Memory B cell (primary cell): ENCODE measurements around the gene FLYWCH1.
"Not testable (repeated sequence)": the region's sequence is repeated elsewhere in the genome, so short reads cannot be mapped to it uniquely, and the experiment has no call there.

Experiments
- ATAC-seq: fragments of 150-1000 bp; cut with Tn5 transposase; 2 replicates; pipeline ENCODE4 v1.10.0; 2021; ENCODE audit warnings: low read depth, mild to moderate bottlenecking, moderate library complexity
- DNase-seq, 2 donors: peaks; one replicate each; pipeline ENCODE4 v3.0.0; 2022; ENCODE audit warnings: low spot score in 2 of 2
- H3K27ac Mint-ChIP-seq: one replicate; pipeline ENCODE4 v1.8.0; 2022; ENCODE audit warnings: mild to moderate bottlenecking, moderate library complexity, mixed read lengths
- H3K27me3 Mint-ChIP-seq: one replicate; pipeline ENCODE4 v1.8.0; 2022; ENCODE audit warnings: mixed read lengths
- H3K36me3 Mint-ChIP-seq: one replicate; pipeline ENCODE4 v1.8.0; 2022; ENCODE audit warnings: mild to moderate bottlenecking, mixed read lengths
- H3K4me1 Mint-ChIP-seq: one replicate; pipeline ENCODE4 v1.8.0; 2022; ENCODE audit warnings: mixed read lengths
- H3K4me3 Mint-ChIP-seq: one replicate; pipeline ENCODE4 v1.8.0; 2022; ENCODE audit warnings: mild to moderate bottlenecking, moderate library complexity, mixed read lengths
- H3K9me3 Mint-ChIP-seq: one replicate; pipeline ENCODE4 v1.8.0; 2022; ENCODE audit warnings: mixed read lengths

FLYWCH1 gene

GRCh38 chr16:2905988-2906387 lies 5.7 kb upstream of the FLYWCH1 start:
- no peaks in the 10 kb centered on the region for H3K36me3 Mint-ChIP-seq
- peak overlapping the region; percentile 73 for H3K4me3 Mint-ChIP-seq
- DNase-seq (no peak), ATAC-seq (no peak)
- H3K4me1 Mint-ChIP-seq = peaks cover 18% of the 10 kb centered on the region
- H3K9me3 Mint-ChIP-seq = no peaks in the 10 kb centered on the region
- H3K27ac Mint-ChIP-seq = peak overlapping the region; percentile 86
- H3K27me3 Mint-ChIP-seq = no peaks in the 10 kb centered on the region

- H3K4me1 Mint-ChIP-seq = peaks cover 18% of the 10 kb centered on the region
- H3K9me3 Mint-ChIP-seq, H3K27me3 Mint-ChIP-seq, H3K36me3 Mint-ChIP-seq, H3K4me3 Mint-ChIP-seq, ATAC-seq: not testable (repeated sequence)
- peak overlapping the region; percentile 86 for H3K27ac Mint-ChIP-seq
- peak in 1 of 2 donors; percentile 46 for DNase-seq
Measured at GRCh38 chr16:2907084-2907753, 4.5 kb upstream of the FLYWCH1 start.

- no peak overlapping the region for H3K27ac Mint-ChIP-seq
- no peaks in the 10 kb centered on the region for H3K27me3 Mint-ChIP-seq
- DNase-seq (no peak), ATAC-seq (no peak)
- H3K36me3 Mint-ChIP-seq = peaks cover 4% of the 10 kb centered on the region
- peaks cover 20% of the 10 kb centered on the region for H3K4me1 Mint-ChIP-seq
- H3K4me3 Mint-ChIP-seq = no peak overlapping the region
- H3K9me3 Mint-ChIP-seq = no peaks in the 10 kb centered on the region
Measured at GRCh38 chr16:2910441-2910969, 1.2 kb upstream of the FLYWCH1 start.

GRCh38 chr16:2912330-2913199 lies 834 bp downstream of the FLYWCH1 start:
- no peaks in the 10 kb centered on the region for H3K9me3 Mint-ChIP-seq
- no peak for DNase-seq
- peak overlapping the region; percentile 75 for H3K27ac Mint-ChIP-seq
- H3K4me3 Mint-ChIP-seq = peak overlapping the region; percentile 86
- peak; percentile 11 for ATAC-seq
- H3K36me3 Mint-ChIP-seq = peaks cover 5% of the 10 kb centered on the region
- peaks cover 9% of the 10 kb centered on the region for H3K4me1 Mint-ChIP-seq
- H3K27me3 Mint-ChIP-seq = no peaks in the 10 kb centered on the region

GRCh38 chr16:2913603-2914002 lies 1.9 kb downstream of the FLYWCH1 start:
- H3K4me3 Mint-ChIP-seq = peak overlapping the region; percentile 86
- DNase-seq (no peak), ATAC-seq (no peak)
- H3K27ac Mint-ChIP-seq = no peak overlapping the region
- H3K4me1 Mint-ChIP-seq = peaks cover 9% of the 10 kb centered on the region
- no peaks in the 10 kb centered on the region for H3K9me3 Mint-ChIP-seq
- H3K27me3 Mint-ChIP-seq = no peaks in the 10 kb centered on the region
- H3K36me3 Mint-ChIP-seq = peaks cover 5% of the 10 kb centered on the region

- Mint-ChIP-seq H3K27me3 (no peaks in the 10 kb centered on the region), H3K9me3 (no peaks in the 10 kb centered on the region), H3K4me3 (no peak overlapping the region), H3K4me1 (peaks cover 9% of the 10 kb centered on the region), H3K27ac (no peak overlapping the region), H3K36me3 (peaks cover 8% of the 10 kb centered on the region)
- DNase-seq (no peak), ATAC-seq (no peak)
Measured at GRCh38 chr16:2914233-2914632, 2.5 kb downstream of the FLYWCH1 start.

- ATAC-seq = no peak
- no peak overlapping the region for H3K27ac Mint-ChIP-seq
- no peaks in the 10 kb centered on the region for H3K27me3 Mint-ChIP-seq
- H3K9me3 Mint-ChIP-seq = no peaks in the 10 kb centered on the region
- H3K36me3 Mint-ChIP-seq = peaks cover 9% of the 10 kb centered on the region
- H3K4me3 Mint-ChIP-seq = no peak overlapping the region
- H3K4me1 Mint-ChIP-seq = peaks cover 13% of the 10 kb centered on the region
- DNase-seq = no peak
Measured at GRCh38 chr16:2915196-2915929, 3.6 kb downstream of the FLYWCH1 start.

GRCh38 chr16:2919511-2920255 lies 8.0 kb downstream of the FLYWCH1 start:
- Mint-ChIP-seq H3K9me3 (no peaks in the 10 kb centered on the region), H3K27ac (peak overlapping the region; percentile 38), H3K27me3 (no peaks in the 10 kb centered on the region), H3K4me3 (no peak overlapping the region), H3K4me1 (peaks cover 4% of the 10 kb centered on the region), H3K36me3 (peaks cover 11% of the 10 kb centered on the region)
- DNase-seq = peak; percentile 57 to 62
- ATAC-seq = peak; percentile 60

- H3K9me3 Mint-ChIP-seq = no peaks in the 10 kb centered on the region
- H3K27ac Mint-ChIP-seq = no peak overlapping the region
- DNase-seq (no peak), ATAC-seq (no peak)
- peaks cover 8% of the 10 kb centered on the region for H3K36me3 Mint-ChIP-seq
- H3K27me3 Mint-ChIP-seq = no peaks in the 10 kb centered on the region
- no peak overlapping the region for H3K4me3 Mint-ChIP-seq
- H3K4me1 Mint-ChIP-seq = peaks cover 15% of the 10 kb centered on the region
Measured at GRCh38 chr16:2923481-2923880, 11.8 kb downstream of the FLYWCH1 start.

GRCh38 chr16:2924901-2925755 lies 13.4 kb downstream of the FLYWCH1 start:
- ATAC-seq = no peak
- H3K4me3 Mint-ChIP-seq = no peak overlapping the region
- peaks cover 4% of the 10 kb centered on the region for H3K36me3 Mint-ChIP-seq
- peaks cover 11% of the 10 kb centered on the region for H3K4me1 Mint-ChIP-seq
- no peak for DNase-seq
- no peak overlapping the region for H3K27ac Mint-ChIP-seq
- H3K9me3 Mint-ChIP-seq = no peaks in the 10 kb centered on the region
- H3K27me3 Mint-ChIP-seq = no peaks in the 10 kb centered on the region

- no peak overlapping the region for H3K4me3 Mint-ChIP-seq
- ATAC-seq (no peak), DNase-seq (no peak)
- peaks cover 11% of the 10 kb centered on the region for H3K4me1 Mint-ChIP-seq
- H3K9me3 Mint-ChIP-seq = no peaks in the 10 kb centered on the region
- no peak overlapping the region for H3K27ac Mint-ChIP-seq
- H3K27me3 Mint-ChIP-seq = no peaks in the 10 kb centered on the region
- peaks cover 4% of the 10 kb centered on the region for H3K36me3 Mint-ChIP-seq
Measured at GRCh38 chr16:2925951-2926649, 14.4 kb downstream of the FLYWCH1 start.

- Mint-ChIP-seq H3K4me3 (peak overlapping the region; percentile 12), H3K4me1 (peaks cover 11% of the 10 kb centered on the region), H3K27me3 (no peaks in the 10 kb centered on the region), H3K27ac (no peak overlapping the region), H3K36me3 (peaks cover 4% of the 10 kb centered on the region), H3K9me3 (no peaks in the 10 kb centered on the region)
- ATAC-seq (no peak), DNase-seq (no peak)
Measured at GRCh38 chr16:2926650-2926999, 14.9 kb downstream of the FLYWCH1 start.
